Pancreas (tissue), 10 donors: Measurements from ENCODE around the gene SMIM35. TPM values are rescaled to one million over a fixed set of nuclear protein-coding genes. Genes with fewer than 3 reads are reported as not detected.

ENCODE experiments used
- ATAC-seq, 4 donors: fragments of 200-7000 bp; cut with Tn5 transposase; one replicate each; pipeline versions ENCODE4 v1.8.0 to v1.9.1; 2020; ENCODE audit warnings: mild to moderate bottlenecking in 4 of 4, moderate library complexity in 4 of 4
- DNase-seq, 6 donors: peaks; one replicate each; pipeline ENCODE4 v3.0.0-alpha.2; 2020
- FAIRE-seq: peaks from 2 replicates; lab custom pipeline; 2012; peaks lifted over from hg19 to GRCh38; lab: Jason Lieb, UNC
- H3K27ac ChIP-seq, 4 donors: fragments of 200-600 bp; sonication (generic); 1 replicate in 3 of 4; 2 replicates in 1 of 4; pipeline versions ENCODE4 v1.5.0 to v1.8.0; 2020
- H3K27me3 ChIP-seq, 4 donors: fragments of 200-600 bp; one replicate each; pipeline ENCODE4 v1.8.0; 2021
- H3K36me3 ChIP-seq, 3 donors: fragments of 200-600 bp; sonication (generic) in 1 of 3; one replicate each; pipeline versions ENCODE4 v1.5.0 to v1.8.0; 2020 to 2021
- H3K4me1 ChIP-seq, 3 donors: fragments of 200-600 bp; one replicate each; pipeline ENCODE4 v1.8.0; 2021
- H3K4me3 ChIP-seq, 4 donors: fragments of 200-600 bp; sonication (generic) in 2 of 4; one replicate each; pipeline versions ENCODE4 v1.5.0 to v1.8.0; 2020 to 2021
- H3K9me3 ChIP-seq, 4 donors: fragments of 200-600 bp; one replicate each; pipeline ENCODE4 v1.8.0; 2021
- whole genome bisulfite sequencing, 2 donors: extraction: QIAGEN DNeasy Blood & Tissue Kit; methylation state at CpG; one replicate each; pipeline ENCODE4 v1.1.7; 2013; 5-methylcytosine and 5-hydroxymethylcytosine counted together
- intact Hi-C, 3 donors: fragments of 100-400 bp; cut with DNase I; formaldehyde crosslinking; loops; one replicate each; pipeline versions ENCODE4 v1.11.1 to v1.14.2; 2022
- polyA plus RNA-seq, 2 donors: library from polyadenylated mRNA; stranded (reverse); fragments of 200-250 nt; gene quantifications; one replicate each; pipeline ENCODE4 v1.2.3, GENCODE V29; 2013
- total RNA-seq, 6 donors: library from RNA; stranded (reverse); fragmentation: NEBNext Ultra II Directional in 4 of 6; extraction: Animal tissue kit (Norgen Biotek cat#: 25700) in 4 of 6; gene quantifications; one replicate each; pipeline versions ENCODE4 v1.2.1 to v1.2.4, GENCODE V29; 2021 to 2023
- TF ChIP-seq, protein P1 (sequence below), 4 donors: fragments of 200-600 bp; sonication (generic) in 3 of 4; IDR thresholded peaks; one replicate each; pipeline versions ENCODE4 v1.5.0 to v1.8.0; 2021; ENCODE audit warnings: antibody characterized with exemption in 4 of 4
- donor health status: healthy with polysubstance abuse.
- donor health status: DM: no; HTN: no; CAD: no; lungs with moderate emphysema.
- donor health status: DM: no; HTN: no; CAD: no.
- donor health status: control.
- donor health status: control.
- donor health status: Bipolar disorder and iron deficiency.
- donor health status: DM: yes; HTN: yes; CAD: no.
- donor health status: DM: no; HTN: no; CAD: no.
- donor health status: DM: no; HTN: no; CAD: no.
- donor health status: DM: yes; HTN: yes; CAD: no.

SMIM35 gene
- total and polyA plus RNA-seq, 8 donors, result 0.02 TPM; not detected in 7

DNA sequence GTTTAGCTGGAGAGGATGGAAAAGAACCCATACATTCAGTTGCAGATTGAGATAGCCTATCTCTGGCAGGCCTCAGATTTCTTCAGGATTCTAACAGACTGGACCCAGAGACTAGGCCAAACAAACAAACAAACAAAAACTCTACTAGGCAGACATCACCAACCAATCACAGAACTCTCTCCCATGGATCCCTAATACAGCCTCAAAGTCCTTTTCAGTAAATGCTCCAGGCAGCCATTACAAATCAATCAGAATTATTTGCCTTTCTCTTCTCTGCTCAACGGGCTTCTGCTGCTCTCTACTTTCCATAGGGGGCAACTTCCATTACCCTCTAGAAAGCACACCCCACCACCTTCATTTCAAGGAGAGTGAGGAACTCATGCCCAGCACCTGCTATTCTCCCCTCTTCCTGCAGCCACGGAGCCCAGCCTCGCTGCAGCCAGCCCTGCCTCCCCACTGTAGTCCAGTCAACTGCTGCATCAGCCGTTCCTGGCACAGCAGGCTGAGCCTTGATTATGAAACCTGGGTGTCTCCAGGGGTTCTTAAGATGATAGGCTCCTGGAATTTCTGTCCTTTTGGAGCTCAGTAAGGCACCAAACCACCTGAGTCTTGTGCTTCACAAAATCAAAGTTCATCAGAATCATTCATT is 19.0 kb upstream of the SMIM35 start:
- Histone ChIP-seq H3K27me3 (no peaks in the 10 kb centered on the region), H3K4me3 (no peak overlapping the region), H3K9me3 (no peaks in the 10 kb centered on the region), H3K27ac (no peak overlapping the region), H3K36me3 (no peaks in the 10 kb centered on the region), H3K4me1 (no peaks in the 10 kb centered on the region)
- TF ChIP-seq, protein P1, sequence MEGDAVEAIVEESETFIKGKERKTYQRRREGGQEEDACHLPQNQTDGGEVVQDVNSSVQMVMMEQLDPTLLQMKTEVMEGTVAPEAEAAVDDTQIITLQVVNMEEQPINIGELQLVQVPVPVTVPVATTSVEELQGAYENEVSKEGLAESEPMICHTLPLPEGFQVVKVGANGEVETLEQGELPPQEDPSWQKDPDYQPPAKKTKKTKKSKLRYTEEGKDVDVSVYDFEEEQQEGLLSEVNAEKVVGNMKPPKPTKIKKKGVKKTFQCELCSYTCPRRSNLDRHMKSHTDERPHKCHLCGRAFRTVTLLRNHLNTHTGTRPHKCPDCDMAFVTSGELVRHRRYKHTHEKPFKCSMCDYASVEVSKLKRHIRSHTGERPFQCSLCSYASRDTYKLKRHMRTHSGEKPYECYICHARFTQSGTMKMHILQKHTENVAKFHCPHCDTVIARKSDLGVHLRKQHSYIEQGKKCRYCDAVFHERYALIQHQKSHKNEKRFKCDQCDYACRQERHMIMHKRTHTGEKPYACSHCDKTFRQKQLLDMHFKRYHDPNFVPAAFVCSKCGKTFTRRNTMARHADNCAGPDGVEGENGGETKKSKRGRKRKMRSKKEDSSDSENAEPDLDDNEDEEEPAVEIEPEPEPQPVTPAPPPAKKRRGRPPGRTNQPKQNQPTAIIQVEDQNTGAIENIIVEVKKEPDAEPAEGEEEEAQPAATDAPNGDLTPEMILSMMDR (IDR thresholded peaks at IDR 0.05), result no peak
- intact Hi-C loops, result no loop called here
- DNase-seq (peak in 1 of 6 donors; percentile 49), ATAC-seq (no peak), FAIRE-seq (no peak)
- 61 to 64% methylated on average over 4 of the region's 4 CpGs for WGBS, 2 donors

- no peaks in the 10 kb centered on the region for H3K36me3 ChIP-seq
- FAIRE-seq (no peak), DNase-seq (peak in 1 of 6 donors; percentile 12), ATAC-seq (no peak)
- WGBS, 2 donors, result 88 to 92% methylated on average over 6 of the region's 6 CpGs
- no peaks in the 10 kb centered on the region for H3K27me3 ChIP-seq
- intact Hi-C loops, result no loop called here
- no peaks in the 10 kb centered on the region for H3K9me3 ChIP-seq
- TF ChIP-seq, protein P1 (IDR thresholded peaks at IDR 0.05), result no peak
- no peak overlapping the region for H3K4me3 ChIP-seq
- H3K27ac ChIP-seq, result no peak overlapping the region
- H3K4me1 ChIP-seq, result no peaks in the 10 kb centered on the region
Observed at GRCh38 chr11:118104491-118104890, 17.7 kb upstream of the SMIM35 start.

GRCh38 chr11:118102721-118103261 is 16.0 kb upstream of the SMIM35 start:
- H3K4me3 ChIP-seq, result no peak overlapping the region
- no peak for FAIRE-seq

GRCh38 chr11:118100691-118101232 is 14.0 kb upstream of the SMIM35 start:
- peak in 1 of 4 donors; percentile 25 for ATAC-seq
- FAIRE-seq, result no peak
- 56 to 66% methylated on average over 3 of the region's 3 CpGs for WGBS, 2 donors

More at GRCh38 chr11:118102721-118103261, 16.0 kb upstream of the SMIM35 start:
- Histone ChIP-seq H3K9me3 (no peaks in the 10 kb centered on the region), H3K4me1 (no peaks in the 10 kb centered on the region), H3K27me3 (no peaks in the 10 kb centered on the region), H3K27ac (no peak overlapping the region), H3K36me3 (no peaks in the 10 kb centered on the region)
- DNase-seq (peak in 1 of 6 donors; percentile 34), ATAC-seq (no peak)
- TF ChIP-seq, protein P1 (IDR thresholded peaks at IDR 0.05), result no peak
- intact Hi-C loops, result no loop called here
- WGBS, 2 donors, result 70 to 83% methylated on average over 12 to 13 of the region's 13 CpGs

More at GRCh38 chr11:118100691-118101232, 14.0 kb upstream of the SMIM35 start:
- TF ChIP-seq, protein P1 (IDR thresholded peaks at IDR 0.05), result no peak
- no peak overlapping the region for H3K4me3 ChIP-seq
- peak in 1 of 6 donors; percentile 10 for DNase-seq
- no peaks in the 10 kb centered on the region for H3K9me3 ChIP-seq
- no peaks in the 10 kb centered on the region for H3K27me3 ChIP-seq
- intact Hi-C loops, result no loop called here
- no peak overlapping the region for H3K27ac ChIP-seq
- H3K36me3 ChIP-seq, result no peaks in the 10 kb centered on the region
- H3K4me1 ChIP-seq, result no peaks in the 10 kb centered on the region
